SK-N-SH treated with all-trans-retinoic acid at 6 μM for 48 hours (cell line): Measurements from ENCODE around the gene FNDC1.

Source experiments
- ARNTL ChIP-seq: fragments of 450-650 bp; formaldehyde crosslinking; IDR thresholded peaks from 2 replicates; pipeline ENCODE4 v1.5.0; 2020; ENCODE audit warnings: low read depth, mild to moderate bottlenecking, moderate library complexity, borderline replicate concordance
- BACH2 ChIP-seq: fragments of 250-450 bp; sonication (Bioruptor Pico); IDR thresholded peaks from 2 replicates; pipeline ENCODE4 v1.9.0; 2021; ENCODE audit warnings: mild to moderate bottlenecking, borderline replicate concordance
- GLIS3 ChIP-seq: fragments of 250-450 bp; sonication (Bioruptor Pico); IDR thresholded peaks from 2 replicates; pipeline ENCODE4 v1.5.0; 2020; ENCODE audit warnings: mild to moderate bottlenecking, moderate library complexity
- ISL1 ChIP-seq: fragments of 250-450 bp; sonication (Bioruptor Pico); IDR thresholded peaks from 2 replicates; pipeline ENCODE4 v2.1.2; 2022; ENCODE audit warnings: mild to moderate bottlenecking, moderate library complexity
- OSR1 ChIP-seq: fragments of 250-450 bp; sonication (Bioruptor Pico); IDR thresholded peaks from 2 replicates; pipeline ENCODE4 v1.8.0; 2022; ENCODE audit warnings: moderate library complexity, mild to moderate bottlenecking, inconsistent platforms
- PPARA ChIP-seq: fragments of 250-450 bp; sonication (Bioruptor Pico); IDR thresholded peaks from 2 replicates; pipeline ENCODE4 v1.5.0; 2020; ENCODE audit warnings: mild to moderate bottlenecking, borderline replicate concordance
- TCF4 ChIP-seq: fragments of 250-450 bp; sonication (Bioruptor Pico); IDR thresholded peaks from 2 replicates; pipeline ENCODE4 v1.8.0; 2021; ENCODE audit warnings: mild to moderate bottlenecking, moderate library complexity, borderline replicate concordance
- TF ChIP-seq, protein P1 (sequence below): fragments of 250-450 bp; sonication (Bioruptor Pico); IDR thresholded peaks from 2 replicates; pipeline ENCODE4 v1.5.0; 2020; ENCODE audit warnings: mild to moderate bottlenecking, moderate library complexity
- TF ChIP-seq, protein P2 (sequence below): fragments of 250-450 bp; sonication (Bioruptor Pico); IDR thresholded peaks from 2 replicates; pipeline ENCODE4 v1.8.0; 2020; ENCODE audit warnings: mild to moderate bottlenecking, moderate library complexity, borderline replicate concordance
- TF ChIP-seq, protein P3 (sequence below): fragments of 250-450 bp; sonication (Bioruptor Pico); IDR thresholded peaks from 2 replicates; pipeline ENCODE4 v1.5.1; 2021; ENCODE audit warnings: mild to moderate bottlenecking, moderate library complexity
- TF ChIP-seq, protein P4 (sequence below): fragments of 250-450 bp; sonication (Bioruptor Pico); IDR thresholded peaks from 2 replicates; pipeline ENCODE4 v1.5.1; 2020; ENCODE audit warnings: low read depth, mild to moderate bottlenecking, moderate library complexity

DNA sequence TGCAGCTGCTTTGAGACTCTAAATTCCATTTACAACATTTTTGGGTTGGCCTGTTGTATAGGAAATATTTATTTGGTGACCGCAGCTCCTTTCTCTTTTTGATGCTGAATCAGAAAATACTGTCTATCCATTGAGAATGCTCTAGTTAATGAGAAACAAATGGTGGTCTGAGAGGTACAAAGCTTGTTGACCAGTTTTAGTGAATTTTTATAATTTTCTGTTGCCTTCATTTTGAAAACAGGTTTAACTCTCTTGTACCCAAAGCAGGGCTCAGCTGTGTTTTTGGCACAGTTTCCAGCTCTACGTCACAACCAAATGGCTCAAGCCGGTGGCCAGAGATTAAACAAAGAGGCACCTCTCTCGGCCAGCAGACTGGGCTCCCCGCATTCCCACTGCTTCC is 113.2 kb downstream of the FNDC1 start:
- TF ChIP-seq ARNTL (CRISPR knock-in tag) (no peak), BACH2 (CRISPR knock-in tag) (no peak), TCF4 (CRISPR knock-in tag) (no peak), PPARA (CRISPR knock-in tag) (no peak), OSR1 (CRISPR knock-in tag) (no peak), ISL1 (CRISPR knock-in tag) (no peak), GLIS3 (CRISPR knock-in tag) (no peak)
- TF ChIP-seq, protein P1, sequence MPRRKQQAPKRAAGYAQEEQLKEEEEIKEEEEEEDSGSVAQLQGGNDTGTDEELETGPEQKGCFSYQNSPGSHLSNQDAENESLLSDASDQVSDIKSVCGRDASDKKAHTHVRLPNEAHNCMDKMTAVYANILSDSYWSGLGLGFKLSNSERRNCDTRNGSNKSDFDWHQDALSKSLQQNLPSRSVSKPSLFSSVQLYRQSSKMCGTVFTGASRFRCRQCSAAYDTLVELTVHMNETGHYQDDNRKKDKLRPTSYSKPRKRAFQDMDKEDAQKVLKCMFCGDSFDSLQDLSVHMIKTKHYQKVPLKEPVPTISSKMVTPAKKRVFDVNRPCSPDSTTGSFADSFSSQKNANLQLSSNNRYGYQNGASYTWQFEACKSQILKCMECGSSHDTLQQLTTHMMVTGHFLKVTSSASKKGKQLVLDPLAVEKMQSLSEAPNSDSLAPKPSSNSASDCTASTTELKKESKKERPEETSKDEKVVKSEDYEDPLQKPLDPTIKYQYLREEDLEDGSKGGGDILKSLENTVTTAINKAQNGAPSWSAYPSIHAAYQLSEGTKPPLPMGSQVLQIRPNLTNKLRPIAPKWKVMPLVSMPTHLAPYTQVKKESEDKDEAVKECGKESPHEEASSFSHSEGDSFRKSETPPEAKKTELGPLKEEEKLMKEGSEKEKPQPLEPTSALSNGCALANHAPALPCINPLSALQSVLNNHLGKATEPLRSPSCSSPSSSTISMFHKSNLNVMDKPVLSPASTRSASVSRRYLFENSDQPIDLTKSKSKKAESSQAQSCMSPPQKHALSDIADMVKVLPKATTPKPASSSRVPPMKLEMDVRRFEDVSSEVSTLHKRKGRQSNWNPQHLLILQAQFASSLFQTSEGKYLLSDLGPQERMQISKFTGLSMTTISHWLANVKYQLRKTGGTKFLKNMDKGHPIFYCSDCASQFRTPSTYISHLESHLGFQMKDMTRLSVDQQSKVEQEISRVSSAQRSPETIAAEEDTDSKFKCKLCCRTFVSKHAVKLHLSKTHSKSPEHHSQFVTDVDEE (CRISPR knock-in tag) = no peak
- TF ChIP-seq, protein P2, sequence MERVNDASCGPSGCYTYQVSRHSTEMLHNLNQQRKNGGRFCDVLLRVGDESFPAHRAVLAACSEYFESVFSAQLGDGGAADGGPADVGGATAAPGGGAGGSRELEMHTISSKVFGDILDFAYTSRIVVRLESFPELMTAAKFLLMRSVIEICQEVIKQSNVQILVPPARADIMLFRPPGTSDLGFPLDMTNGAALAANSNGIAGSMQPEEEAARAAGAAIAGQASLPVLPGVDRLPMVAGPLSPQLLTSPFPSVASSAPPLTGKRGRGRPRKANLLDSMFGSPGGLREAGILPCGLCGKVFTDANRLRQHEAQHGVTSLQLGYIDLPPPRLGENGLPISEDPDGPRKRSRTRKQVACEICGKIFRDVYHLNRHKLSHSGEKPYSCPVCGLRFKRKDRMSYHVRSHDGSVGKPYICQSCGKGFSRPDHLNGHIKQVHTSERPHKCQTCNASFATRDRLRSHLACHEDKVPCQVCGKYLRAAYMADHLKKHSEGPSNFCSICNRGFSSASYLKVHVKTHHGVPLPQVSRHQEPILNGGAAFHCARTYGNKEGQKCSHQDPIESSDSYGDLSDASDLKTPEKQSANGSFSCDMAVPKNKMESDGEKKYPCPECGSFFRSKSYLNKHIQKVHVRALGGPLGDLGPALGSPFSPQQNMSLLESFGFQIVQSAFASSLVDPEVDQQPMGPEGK (CRISPR knock-in tag) = no peak
- TF ChIP-seq, protein P3, sequence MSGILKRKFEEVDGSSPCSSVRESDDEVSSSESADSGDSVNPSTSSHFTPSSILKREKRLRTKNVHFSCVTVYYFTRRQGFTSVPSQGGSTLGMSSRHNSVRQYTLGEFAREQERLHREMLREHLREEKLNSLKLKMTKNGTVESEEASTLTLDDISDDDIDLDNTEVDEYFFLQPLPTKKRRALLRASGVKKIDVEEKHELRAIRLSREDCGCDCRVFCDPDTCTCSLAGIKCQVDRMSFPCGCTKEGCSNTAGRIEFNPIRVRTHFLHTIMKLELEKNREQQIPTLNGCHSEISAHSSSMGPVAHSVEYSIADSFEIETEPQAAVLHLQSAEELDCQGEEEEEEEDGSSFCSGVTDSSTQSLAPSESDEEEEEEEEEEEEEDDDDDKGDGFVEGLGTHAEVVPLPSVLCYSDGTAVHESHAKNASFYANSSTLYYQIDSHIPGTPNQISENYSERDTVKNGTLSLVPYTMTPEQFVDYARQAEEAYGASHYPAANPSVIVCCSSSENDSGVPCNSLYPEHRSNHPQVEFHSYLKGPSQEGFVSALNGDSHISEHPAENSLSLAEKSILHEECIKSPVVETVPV = no peak
- TF ChIP-seq, protein P4, sequence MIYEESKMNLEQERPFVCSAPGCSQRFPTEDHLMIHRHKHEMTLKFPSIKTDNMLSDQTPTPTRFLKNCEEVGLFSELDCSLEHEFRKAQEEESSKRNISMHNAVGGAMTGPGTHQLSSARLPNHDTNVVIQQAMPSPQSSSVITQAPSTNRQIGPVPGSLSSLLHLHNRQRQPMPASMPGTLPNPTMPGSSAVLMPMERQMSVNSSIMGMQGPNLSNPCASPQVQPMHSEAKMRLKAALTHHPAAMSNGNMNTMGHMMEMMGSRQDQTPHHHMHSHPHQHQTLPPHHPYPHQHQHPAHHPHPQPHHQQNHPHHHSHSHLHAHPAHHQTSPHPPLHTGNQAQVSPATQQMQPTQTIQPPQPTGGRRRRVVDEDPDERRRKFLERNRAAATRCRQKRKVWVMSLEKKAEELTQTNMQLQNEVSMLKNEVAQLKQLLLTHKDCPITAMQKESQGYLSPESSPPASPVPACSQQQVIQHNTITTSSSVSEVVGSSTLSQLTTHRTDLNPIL (CRISPR knock-in tag) = no peak
